Erythroblast (primary cell): ENCODE data around the gene CSF1R.
A peak's percentile ranks its signal among the peaks of the same experiment; 100 is the strongest.

Experiments used
- DNase-seq, 2 experiments: peaks; one replicate each; lab custom pipeline; 2025; lab: John Stamatoyannopoulos, UW
- GATA1 ChIP-seq: IDR thresholded peaks from 2 replicates; pipeline ENCODE4 v1.6.1; 2011; ENCODE audit warnings: low read depth, mild to moderate bottlenecking, control low read depth, low read length, moderate library complexity
- POLR2A ChIP-seq: IDR thresholded peaks from 2 replicates; pipeline ENCODE4 v1.6.1; 2011; ENCODE audit warnings: mild to moderate bottlenecking, low read length

The CSF1R gene

DNA sequence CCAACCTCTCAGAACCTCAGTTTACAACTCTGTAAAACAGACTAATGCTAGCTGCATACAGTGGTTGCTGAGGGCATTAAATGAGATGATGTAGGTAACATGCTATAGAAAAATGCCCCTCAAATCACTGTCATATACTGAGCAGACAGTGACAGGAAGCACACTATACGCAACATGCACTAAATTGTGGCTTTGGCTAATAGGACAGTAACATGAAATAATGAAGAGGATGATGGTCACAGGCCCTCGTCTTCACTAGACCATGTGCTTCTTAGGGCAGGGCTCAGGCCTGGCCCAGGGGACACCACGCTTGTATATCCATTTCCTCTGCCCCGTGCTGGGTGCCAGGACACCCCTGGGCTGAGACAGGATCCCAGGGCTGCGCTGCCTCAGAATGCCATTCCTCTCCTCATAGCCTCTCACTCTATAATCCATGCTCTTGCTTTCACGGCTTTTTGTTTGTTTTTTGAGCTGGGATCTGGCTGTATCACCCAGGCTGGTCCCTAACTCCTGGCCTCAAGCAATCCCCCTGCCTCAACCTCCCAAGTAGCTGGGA lies 18.9 kb downstream of the CSF1R start:
- DNase-seq, result no peak
- TF ChIP-seq GATA1 (no peak), POLR2A (no peak)

- no peak for TF ChIP-seq POLR2A
- TF ChIP-seq GATA1, result no peak
- no peak for DNase-seq
Measured at GRCh38 chr5:150066901-150067396, 19.4 kb downstream of the CSF1R start.

DNA sequence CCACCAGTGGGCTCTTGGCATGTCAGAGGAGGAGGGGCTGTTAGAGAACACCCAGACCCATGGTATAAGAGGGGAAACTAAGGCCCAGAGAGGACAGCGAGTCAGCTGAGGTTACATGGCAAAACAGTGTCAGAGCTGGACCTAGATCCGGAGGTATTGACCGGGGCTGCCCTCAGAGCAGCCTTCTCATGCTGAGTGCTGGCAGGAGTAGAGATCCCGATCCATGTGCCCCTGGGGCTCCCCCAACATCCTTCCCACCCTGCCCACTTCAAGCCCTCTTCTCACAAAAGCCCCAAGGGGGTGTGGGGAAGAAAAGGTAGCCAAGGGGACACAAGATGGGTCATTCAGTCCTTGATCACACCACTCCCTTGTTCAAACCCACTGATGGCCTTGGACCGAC lies 19.9 kb downstream of the CSF1R start:
- TF ChIP-seq POLR2A (no peak), GATA1 (no peak)
- DNase-seq, result no peak

- no peak for DNase-seq
- TF ChIP-seq GATA1 (no peak), POLR2A (no peak)
Measured at GRCh38 chr5:150065886-150066285, 20.5 kb downstream of the CSF1R start.

DNA sequence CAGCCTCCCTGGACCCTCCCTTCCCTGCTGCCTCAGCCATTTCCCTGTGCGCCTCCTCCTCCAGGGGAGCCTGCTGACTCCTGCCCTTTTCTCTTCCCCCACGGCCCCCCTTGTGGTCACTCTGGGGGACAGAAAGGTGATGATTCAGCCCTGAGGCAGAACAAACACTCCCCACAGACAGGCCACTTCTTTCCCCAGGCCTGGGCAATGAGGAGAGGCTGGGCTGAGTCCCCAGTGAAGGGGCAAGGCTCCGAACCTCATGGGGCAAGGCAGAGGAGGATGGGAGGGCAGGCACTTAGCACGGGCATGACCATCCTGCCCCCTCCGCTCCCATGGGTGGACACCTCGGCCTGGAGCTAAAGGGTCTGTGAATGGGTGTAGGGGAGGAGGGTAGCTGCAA lies 21.0 kb downstream of the CSF1R start:
- no peak for TF ChIP-seq POLR2A
- TF ChIP-seq GATA1, result no peak
- DNase-seq, result no peak

DNA sequence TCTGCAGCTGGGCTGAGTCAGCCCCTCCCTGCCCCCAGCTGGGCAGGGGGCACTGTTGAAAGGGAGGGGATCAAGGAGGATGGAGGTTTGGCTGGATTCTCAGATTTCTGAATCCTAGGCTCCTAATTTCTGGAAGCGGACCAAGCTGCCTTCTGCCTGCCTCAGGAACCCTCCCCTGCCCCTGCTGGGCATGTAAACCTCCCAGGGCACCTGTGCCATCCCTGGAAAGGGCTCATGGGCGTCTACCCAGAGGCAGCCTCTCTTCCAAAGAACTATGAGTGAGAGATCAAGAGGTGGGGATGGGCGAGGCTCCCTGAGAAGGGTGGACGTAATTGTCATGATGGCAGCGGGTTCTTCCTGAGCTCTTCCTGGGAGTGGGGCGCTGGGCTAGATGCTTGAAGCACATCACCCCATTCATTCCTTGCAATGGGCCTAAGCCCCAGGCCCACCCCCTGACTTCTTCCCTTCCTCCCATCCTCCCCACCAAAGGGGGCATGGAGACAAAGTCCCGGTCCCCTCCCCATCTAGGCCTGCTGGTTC lies 21.6 kb downstream of the CSF1R start:
- TF ChIP-seq GATA1 (no peak), POLR2A (no peak)
- DNase-seq, result no peak

DNA sequence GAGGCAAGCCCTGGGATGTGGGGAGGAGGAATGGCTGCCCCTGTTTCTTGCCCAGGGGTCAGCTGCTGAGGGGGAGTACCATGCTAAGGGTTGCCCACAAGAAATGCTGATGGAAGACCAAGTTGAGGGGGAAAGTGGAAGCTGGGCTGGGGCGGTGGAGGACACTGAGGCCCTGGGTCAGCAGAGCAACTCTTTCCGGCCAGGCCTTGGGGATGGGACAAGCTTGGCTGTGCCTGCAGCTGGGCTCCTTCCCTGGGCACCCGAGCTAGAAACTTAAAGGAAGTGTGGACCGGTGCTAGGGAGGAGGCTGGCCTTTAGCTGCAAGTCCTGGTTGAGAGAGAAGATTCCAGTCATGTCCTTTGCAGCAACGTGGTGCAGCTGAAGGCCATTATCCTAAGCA lies 22.7 kb downstream of the CSF1R start:
- DNase-seq, result no peak
- TF ChIP-seq GATA1 (no peak), POLR2A (no peak)

- DNase-seq, result no peak
- TF ChIP-seq GATA1 (no peak), POLR2A (no peak)
Measured at GRCh38 chr5:150062216-150062922, 24.0 kb downstream of the CSF1R start.

- TF ChIP-seq POLR2A (no peak), GATA1 (no peak)
- no peak for DNase-seq
Measured at GRCh38 chr5:150061538-150061995, 24.8 kb downstream of the CSF1R start.

- TF ChIP-seq POLR2A, result no peak
- no peak for TF ChIP-seq GATA1
Measured at GRCh38 chr5:150060471-150060870, 25.9 kb downstream of the CSF1R start.

DNA sequence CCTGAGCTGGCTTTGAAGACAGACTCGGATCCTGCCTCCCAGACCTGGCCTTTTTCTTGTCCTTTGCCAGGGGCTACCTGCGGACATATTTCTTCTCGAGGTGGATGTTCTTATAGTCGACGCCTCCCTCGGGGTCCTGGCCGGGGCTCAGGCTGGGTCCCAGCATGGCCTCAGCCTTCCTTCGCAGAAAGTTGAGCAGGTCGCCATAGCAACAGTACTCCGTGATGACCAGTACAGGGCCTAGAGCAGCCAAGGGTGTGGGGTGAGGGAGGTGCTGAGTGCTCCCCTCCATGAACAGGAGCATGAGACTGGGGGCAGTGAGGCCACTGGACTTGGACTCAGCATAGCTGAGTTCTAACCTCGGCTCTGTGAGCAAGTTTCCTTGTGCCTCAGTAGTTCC lies 26.7 kb downstream of the CSF1R start:
- no peak for TF ChIP-seq GATA1
- TF ChIP-seq POLR2A, result no peak
- no peak for DNase-seq

More at GRCh38 chr5:150060471-150060870, 25.9 kb downstream of the CSF1R start:
- no peak for DNase-seq

- DNase-seq, result peak in 1 of 2 experiments; percentile 13
Measured at GRCh38 chr5:150058480-150059126, 27.8 kb downstream of the CSF1R start.

GRCh38 chr5:150057996-150058395 lies 28.4 kb downstream of the CSF1R start:
- DNase-seq, result no peak
- TF ChIP-seq POLR2A (no peak), GATA1 (no peak)

More at GRCh38 chr5:150058480-150059126, 27.8 kb downstream of the CSF1R start:
- no peak for TF ChIP-seq GATA1
- TF ChIP-seq POLR2A, result no peak

DNA sequence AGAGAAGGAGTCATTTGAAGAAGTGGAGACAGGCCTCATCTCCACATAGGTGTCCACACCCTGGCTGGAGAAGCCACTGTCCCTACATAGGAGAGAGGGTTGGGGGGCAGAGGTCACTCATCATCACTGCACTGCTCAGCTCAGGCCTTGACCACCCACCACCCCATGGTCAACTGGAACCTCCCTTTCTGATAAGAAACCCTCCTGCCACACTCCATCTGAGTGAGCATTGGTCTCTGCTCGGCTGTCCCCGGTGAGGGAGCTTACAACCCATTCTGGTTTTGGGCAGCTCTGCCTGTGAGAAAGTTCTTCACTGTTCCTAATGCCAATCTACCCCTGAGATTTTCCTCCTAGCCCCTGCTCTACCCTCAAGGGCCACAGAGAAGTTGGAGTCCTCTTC lies 28.8 kb downstream of the CSF1R start:
- no peak for TF ChIP-seq GATA1
- no peak for DNase-seq
